Right lobe of liver (tissue), 6 donors: Measurements from ENCODE around the gene ARMH3. TPM values are rescaled to one million over a fixed set of nuclear protein-coding genes. Genes with fewer than 3 reads are reported as not detected.
A peak's percentile ranks its signal among the peaks of the same experiment; 100 is the strongest.

Experiments used
- ATAC-seq, 4 donors: fragments of 200-7000 bp; cut with Tn5 transposase; one replicate each; pipeline ENCODE4 v1.9.1; 2020; ENCODE audit warnings: mild to moderate bottlenecking in 4 of 4, moderate library complexity in 4 of 4
- DNase-seq, 3 donors: peaks; one replicate each; pipeline ENCODE4 v3.0.0-alpha.2; 2020
- H3K27ac ChIP-seq, 3 donors: fragments of 200-600 bp; one replicate each; pipeline ENCODE4 v1.8.0; 2022
- H3K27me3 ChIP-seq, 2 donors: fragments of 200-600 bp; one replicate each; pipeline ENCODE4 v1.8.0; 2022
- H3K36me3 ChIP-seq, 4 donors: fragments of 200-600 bp; sonication (generic) in 1 of 4; one replicate each; pipeline versions ENCODE4 v1.5.1 to v1.8.0; 2017 to 2022; ENCODE audit warnings: control low read depth in 1 of 4
- H3K4me1 ChIP-seq, 4 donors: fragments of 200-600 bp; sonication (generic) in 1 of 4; one replicate each; pipeline versions ENCODE4 v1.5.1 to v1.8.0; 2017 to 2022; ENCODE audit warnings: control low read depth in 1 of 4
- H3K4me3 ChIP-seq, 3 donors: fragments of 200-600 bp; one replicate each; pipeline ENCODE4 v1.8.0; 2022
- H3K9me3 ChIP-seq, 4 donors: fragments of 200-600 bp; sonication (generic) in 1 of 4; one replicate each; pipeline versions ENCODE4 v1.5.1 to v1.8.0; 2017 to 2022; ENCODE audit warnings: control low read depth in 1 of 4
- POLR2A ChIP-seq: fragments of 450-650 bp; IDR thresholded peaks from one replicate; pipeline ENCODE4 v1.6.1; 2017; ENCODE audit warnings: antibody characterized with exemption, mild to moderate bottlenecking
- WGBS: methylation state at CpG from one replicate; pipeline ENCODE4 v1.1.6; 2018; ENCODE audit warnings: low coverage, low lambda C conversion rate; ENCODE audit not compliant: insufficient coverage; ENCODE audit errors: missing lambda C conversion rate; 5-methylcytosine and 5-hydroxymethylcytosine counted together
- intact Hi-C, 2 donors: fragments of 100-400 bp; cut with DNase I; formaldehyde crosslinking; loops; one replicate each; pipeline versions ENCODE4 v1.11.2 to v1.14.1; 2022
- total RNA-seq, 6 experiments: library from RNA; depleted of rRNA in 2 of 6; stranded (reverse); fragments of >200 nt in 2 of 6; fragmentation: NEBNext Ultra II Directional in 3 of 6; extraction: Animal tissue kit (Norgen Biotek cat#: 25700) in 3 of 6; gene quantifications; one replicate each; pipeline versions ENCODE4 v1.1.0 to v1.2.4, GENCODE V29; 2016 to 2023
- TF ChIP-seq, protein P1 (sequence below), 4 donors: fragments of 200-600 bp in 3 of 4; fragments of 450-650 bp in 1 of 4; IDR thresholded peaks; one replicate each; pipeline versions ENCODE4 v1.5.1 to v1.8.0; 2016 to 2022; ENCODE audit warnings: antibody characterized with exemption in 4 of 4, mild to moderate bottlenecking in 2 of 4
- donor health status: DM: no; HTN: yes; CAD: no.
- donor health status: DM: no; HTN: no; CAD: no.
- donor health status: DM: no; HTN: no; CAD: no.
- donor health status: DM: no; HTN: yes; CAD: no.
- donor health status: DM: no; HTN: yes; CAD: no.

ARMH3 gene
- total RNA-seq, 6 experiments from 2014 or later = 8.5 to 13.4 (median 11.6) TPM

DNA sequence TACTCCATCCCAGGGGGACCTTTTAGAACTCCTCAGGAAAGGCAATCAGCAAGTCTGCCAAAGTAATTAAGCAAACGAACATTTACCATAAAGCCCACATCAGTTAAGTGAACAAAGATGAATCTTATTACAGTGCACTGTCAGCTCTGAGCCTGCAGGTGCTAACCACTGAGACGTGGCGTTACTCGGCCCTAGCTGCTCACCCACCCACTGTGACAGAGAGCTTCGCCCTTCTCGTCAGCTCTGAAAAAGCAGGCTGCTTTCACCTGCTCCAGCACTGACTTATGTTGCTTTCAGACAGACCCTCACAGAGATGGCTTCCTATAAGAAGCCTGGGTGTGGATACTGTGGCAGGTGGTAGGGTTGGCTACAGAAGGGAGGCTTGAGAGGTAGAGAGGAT, 154.6 kb downstream of the ARMH3 start:
- ATAC-seq = no peak
- H3K27me3 ChIP-seq = no peaks in the 10 kb centered on the region
- TF ChIP-seq, protein P1, sequence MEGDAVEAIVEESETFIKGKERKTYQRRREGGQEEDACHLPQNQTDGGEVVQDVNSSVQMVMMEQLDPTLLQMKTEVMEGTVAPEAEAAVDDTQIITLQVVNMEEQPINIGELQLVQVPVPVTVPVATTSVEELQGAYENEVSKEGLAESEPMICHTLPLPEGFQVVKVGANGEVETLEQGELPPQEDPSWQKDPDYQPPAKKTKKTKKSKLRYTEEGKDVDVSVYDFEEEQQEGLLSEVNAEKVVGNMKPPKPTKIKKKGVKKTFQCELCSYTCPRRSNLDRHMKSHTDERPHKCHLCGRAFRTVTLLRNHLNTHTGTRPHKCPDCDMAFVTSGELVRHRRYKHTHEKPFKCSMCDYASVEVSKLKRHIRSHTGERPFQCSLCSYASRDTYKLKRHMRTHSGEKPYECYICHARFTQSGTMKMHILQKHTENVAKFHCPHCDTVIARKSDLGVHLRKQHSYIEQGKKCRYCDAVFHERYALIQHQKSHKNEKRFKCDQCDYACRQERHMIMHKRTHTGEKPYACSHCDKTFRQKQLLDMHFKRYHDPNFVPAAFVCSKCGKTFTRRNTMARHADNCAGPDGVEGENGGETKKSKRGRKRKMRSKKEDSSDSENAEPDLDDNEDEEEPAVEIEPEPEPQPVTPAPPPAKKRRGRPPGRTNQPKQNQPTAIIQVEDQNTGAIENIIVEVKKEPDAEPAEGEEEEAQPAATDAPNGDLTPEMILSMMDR (IDR thresholded peaks at IDR 0.05) = no peak
- no peak for TF ChIP-seq POLR2A
- intact Hi-C loops = no loop called here
- no peak overlapping the region for H3K4me3 ChIP-seq
- no peaks in the 10 kb centered on the region for H3K9me3 ChIP-seq
- 92% methylated on average over 6 of the region's 6 CpGs for WGBS
- no peaks in the 10 kb centered on the region for H3K36me3 ChIP-seq
- no peak overlapping the region for H3K27ac ChIP-seq
- H3K4me1 ChIP-seq = peaks cover 0 to 11% (median 0%) of the 10 kb centered on the region in 4 donors
- DNase-seq = no peak

DNA sequence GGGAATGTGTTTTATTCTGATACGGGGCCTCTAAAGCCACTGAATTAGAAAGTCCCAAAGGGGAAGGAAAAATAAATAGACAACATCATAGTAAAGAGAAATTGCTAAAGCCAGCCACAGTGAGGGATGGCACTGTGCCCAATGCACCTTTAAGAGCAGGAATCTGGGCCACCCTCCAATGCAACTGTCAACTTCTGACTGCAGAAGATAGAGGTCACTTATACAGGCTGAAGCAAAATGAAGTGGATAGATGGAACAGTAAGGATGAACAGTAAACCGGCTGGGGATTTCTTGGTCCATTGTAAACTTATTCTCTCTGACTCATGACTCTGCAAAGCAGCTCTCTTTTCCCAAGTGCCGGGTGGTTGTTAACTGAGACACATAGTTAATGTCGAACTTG, 158.3 kb downstream of the ARMH3 start:
- Histone ChIP-seq H3K36me3 (no peaks in the 10 kb centered on the region), H3K4me1 (peaks cover 0 to 22% (median 0%) of the 10 kb centered on the region in 4 donors), H3K9me3 (no peaks in the 10 kb centered on the region), H3K27ac (peak overlapping the region; percentile 35 to 74 (median 74)), H3K27me3 (no peaks in the 10 kb centered on the region), H3K4me3 (no peak overlapping the region)
- intact Hi-C loops = no loop called here
- 37% methylated on average over 4 of the region's 4 CpGs for WGBS
- ATAC-seq (peak; percentile 85 to 93 (median 90)), DNase-seq (peak; percentile 76 to 85 (median 78))
- TF ChIP-seq POLR2A = no peak
- TF ChIP-seq, protein P1 (IDR thresholded peaks at IDR 0.05) = peak in 1 of 4 donors; percentile 26

DNA sequence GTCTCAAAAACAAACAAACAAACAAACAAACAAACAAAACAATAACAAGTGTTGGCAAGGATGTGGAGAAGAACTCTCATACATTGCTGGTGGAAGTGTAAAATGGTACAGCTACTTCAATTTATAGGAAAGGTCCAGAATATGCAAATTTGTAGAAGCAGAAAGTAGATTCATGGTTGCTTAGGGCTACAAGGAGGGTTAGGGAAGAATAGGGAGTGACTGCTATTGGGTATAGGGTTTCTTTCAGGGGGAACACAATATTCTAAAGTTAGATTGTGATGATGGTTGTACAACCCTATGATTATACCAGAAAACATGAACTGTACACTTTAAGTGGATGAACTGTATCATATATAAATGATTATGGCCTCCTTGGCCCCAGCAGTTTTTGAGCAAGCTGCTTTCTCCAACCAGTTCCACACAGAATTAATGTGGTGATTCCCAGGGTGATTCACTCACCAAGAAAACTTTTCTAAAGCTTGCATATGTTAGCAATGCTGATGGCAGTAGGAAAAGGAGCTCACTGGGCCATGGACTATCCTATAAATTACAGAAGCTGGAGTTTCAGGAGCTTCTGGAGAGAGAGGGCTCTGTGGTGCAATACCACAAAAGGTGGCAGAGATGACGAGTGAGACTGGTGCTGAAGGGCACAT, 159.6 kb downstream of the ARMH3 start:
- ATAC-seq = no peak
- Histone ChIP-seq H3K36me3 (no peaks in the 10 kb centered on the region), H3K27me3 (no peaks in the 10 kb centered on the region), H3K27ac (peak overlapping the region in 1 of 3 donors; percentile 74), H3K4me1 (peaks cover 0 to 22% (median 0%) of the 10 kb centered on the region in 4 donors), H3K9me3 (no peaks in the 10 kb centered on the region), H3K4me3 (no peak overlapping the region)
- DNase-seq = no peak
- TF ChIP-seq, protein P1 (IDR thresholded peaks at IDR 0.05) = no peak
- TF ChIP-seq POLR2A = no peak
- intact Hi-C loops = no loop called here
- WGBS = 89% methylated on average over 1 of the region's 1 CpG

DNA sequence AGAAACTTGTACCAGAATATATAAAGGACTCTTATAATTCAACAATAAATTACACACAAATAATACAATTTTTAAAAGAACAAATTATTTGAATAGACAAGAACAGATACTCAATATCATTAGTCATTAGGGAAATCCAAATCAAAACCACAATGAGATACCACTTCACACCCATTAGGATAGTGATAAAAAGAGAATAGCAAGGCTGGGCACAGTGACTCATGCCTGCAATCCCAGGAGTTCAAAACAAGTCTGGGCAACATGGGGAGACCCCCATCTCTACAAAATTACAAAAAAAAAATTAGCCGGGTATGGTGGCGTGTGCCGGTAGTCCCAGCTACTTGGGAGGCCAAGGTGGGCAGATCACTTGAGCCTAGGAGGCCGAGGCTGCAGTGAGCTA, 160.2 kb downstream of the ARMH3 start:
- WGBS = 94% methylated on average over 4 of the region's 4 CpGs
- no peaks in the 10 kb centered on the region for H3K9me3 ChIP-seq
- H3K4me1 ChIP-seq = peaks cover 0 to 22% (median 0%) of the 10 kb centered on the region in 4 donors
- no peak overlapping the region for H3K4me3 ChIP-seq
- DNase-seq = no peak
- no peak for ATAC-seq
- H3K36me3 ChIP-seq = no peaks in the 10 kb centered on the region
- intact Hi-C loops = no loop called here
- H3K27me3 ChIP-seq = no peaks in the 10 kb centered on the region
- TF ChIP-seq POLR2A = no peak
- TF ChIP-seq, protein P1 (IDR thresholded peaks at IDR 0.05) = no peak
- H3K27ac ChIP-seq = peak overlapping the region in 1 of 3 donors; percentile 70
